Measurements from ENCODE around the gene CAPZB.

DNA sequence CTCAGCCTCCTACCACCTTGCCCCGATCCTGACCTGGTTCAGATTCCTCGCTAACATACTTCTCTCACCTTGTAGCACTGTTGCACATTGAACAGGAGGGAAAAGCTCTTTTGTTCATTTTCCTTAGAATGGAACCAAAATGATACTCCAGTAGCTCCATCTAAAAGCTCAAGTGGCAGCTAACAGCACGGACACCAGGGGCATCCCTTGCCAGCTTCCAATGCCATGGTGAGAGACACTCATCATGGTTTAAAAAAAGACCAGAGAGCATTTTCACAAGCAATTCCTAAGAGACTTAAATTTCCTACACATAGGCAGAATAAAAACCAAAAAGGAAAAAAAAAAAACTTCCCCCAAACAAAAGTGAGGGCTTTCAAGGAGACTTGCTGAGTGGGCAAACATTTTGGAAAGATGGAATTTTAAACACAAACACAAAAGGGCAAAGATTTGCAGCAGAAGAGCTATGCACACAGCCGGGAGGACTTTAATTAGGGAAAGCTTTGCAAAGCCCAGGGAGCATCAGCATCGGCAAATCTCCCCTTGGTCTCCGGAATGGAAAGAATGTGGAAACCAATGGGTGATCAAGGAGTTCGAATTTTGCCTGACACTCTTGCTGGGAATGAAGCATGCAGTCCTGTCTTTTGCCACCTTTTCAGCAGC lies 84.3 kb downstream of the CAPZB start:
- TF ChIP-seq CTCF (IDR thresholded peaks at IDR 0.05; ENCODE audit: low read length) (no peak), EZH2 (optimal IDR thresholded peaks at IDR 0.05; ENCODE audit: low read depth, low read length) (no peak), EZH2phosphoT487 (IDR thresholded peaks at IDR 0.05; ENCODE audit: low read length) (no peak)
